Measurements from ENCODE around the gene PELI2.

GRCh38 chr14:56290195-56290594 lies 172.0 kb downstream of the PELI2 start:
- TF ChIP-seq CTCF (IDR thresholded peaks at IDR 0.05) (no peak), POLR2A (IDR thresholded peaks at IDR 0.05) (no peak)
